Vagina (tissue), 2 donors: ENCODE results near the gene KANK4. TPM values are rescaled to one million over a fixed set of nuclear protein-coding genes. Genes with fewer than 3 reads are reported as not detected.

Experiments
- DNase-seq, 2 donors: peaks; one replicate each; pipeline ENCODE4 v3.0.0-alpha.2; 2017; ENCODE audit errors: extremely low spot score in 2 of 2
- H3K27ac ChIP-seq: fragments of 200-600 bp; sonication (generic); one replicate; pipeline ENCODE4 v1.5.1; 2019
- H3K27me3 ChIP-seq: fragments of 200-600 bp; sonication (generic); one replicate; pipeline ENCODE4 v1.5.1; 2019
- H3K36me3 ChIP-seq, 2 donors: fragments of 200-600 bp; sonication (generic); one replicate each; pipeline ENCODE4 v1.5.1; 2017 to 2019
- H3K4me1 ChIP-seq: fragments of 200-600 bp; sonication (generic); one replicate; pipeline ENCODE4 v1.5.1; 2019
- H3K4me3 ChIP-seq, 2 donors: fragments of 200-600 bp; sonication (generic); 1 replicate in 1 of 2; 2 replicates in 1 of 2; pipeline ENCODE4 v1.5.1; 2016 to 2019
- H3K9me3 ChIP-seq: fragments of 200-600 bp; sonication (generic); one replicate; pipeline ENCODE4 v1.5.1; 2019
- CTCF ChIP-seq, 3 experiments: fragments of 450-650 bp in 2 of 3; fragments of 200-600 bp in 1 of 3; sonication (generic) in 1 of 3; IDR thresholded peaks; one replicate each; pipeline ENCODE4 v1.5.1; 2017 to 2019; ENCODE audit warnings: antibody characterized with exemption in 3 of 3, mild to moderate bottlenecking in 2 of 3, moderate library complexity in 2 of 3
- POLR2A ChIP-seq, 2 donors: fragments of 450-650 bp; IDR thresholded peaks; one replicate each; pipeline ENCODE4 v1.6.1; 2017; ENCODE audit warnings: antibody characterized with exemption in 2 of 2, mild to moderate bottlenecking in 2 of 2, moderate library complexity in 2 of 2
- POLR2AphosphoS5 ChIP-seq, 2 donors: sonication (generic); formaldehyde crosslinking; IDR thresholded peaks; one replicate each; pipeline ENCODE4 v1.9.0; 2017; ENCODE audit warnings: antibody characterized with exemption in 2 of 2, mild to moderate bottlenecking in 2 of 2, low read depth in 1 of 2; ENCODE audit not compliant: insufficient read depth in 1 of 2
- intact Hi-C: fragments of 100-400 bp; cut with DNase I; formaldehyde crosslinking; loops from one replicate; pipeline ENCODE4 v1.15.1; 2023
- total RNA-seq: library from RNA; depleted of rRNA; stranded (reverse); fragments of >200 nt; gene quantifications from one replicate; pipeline ENCODE4 v1.2.3, GENCODE V29; 2016

Gene KANK4
- total RNA-seq, 1 donor from 2014 or later = 1.2 TPM

DNA sequence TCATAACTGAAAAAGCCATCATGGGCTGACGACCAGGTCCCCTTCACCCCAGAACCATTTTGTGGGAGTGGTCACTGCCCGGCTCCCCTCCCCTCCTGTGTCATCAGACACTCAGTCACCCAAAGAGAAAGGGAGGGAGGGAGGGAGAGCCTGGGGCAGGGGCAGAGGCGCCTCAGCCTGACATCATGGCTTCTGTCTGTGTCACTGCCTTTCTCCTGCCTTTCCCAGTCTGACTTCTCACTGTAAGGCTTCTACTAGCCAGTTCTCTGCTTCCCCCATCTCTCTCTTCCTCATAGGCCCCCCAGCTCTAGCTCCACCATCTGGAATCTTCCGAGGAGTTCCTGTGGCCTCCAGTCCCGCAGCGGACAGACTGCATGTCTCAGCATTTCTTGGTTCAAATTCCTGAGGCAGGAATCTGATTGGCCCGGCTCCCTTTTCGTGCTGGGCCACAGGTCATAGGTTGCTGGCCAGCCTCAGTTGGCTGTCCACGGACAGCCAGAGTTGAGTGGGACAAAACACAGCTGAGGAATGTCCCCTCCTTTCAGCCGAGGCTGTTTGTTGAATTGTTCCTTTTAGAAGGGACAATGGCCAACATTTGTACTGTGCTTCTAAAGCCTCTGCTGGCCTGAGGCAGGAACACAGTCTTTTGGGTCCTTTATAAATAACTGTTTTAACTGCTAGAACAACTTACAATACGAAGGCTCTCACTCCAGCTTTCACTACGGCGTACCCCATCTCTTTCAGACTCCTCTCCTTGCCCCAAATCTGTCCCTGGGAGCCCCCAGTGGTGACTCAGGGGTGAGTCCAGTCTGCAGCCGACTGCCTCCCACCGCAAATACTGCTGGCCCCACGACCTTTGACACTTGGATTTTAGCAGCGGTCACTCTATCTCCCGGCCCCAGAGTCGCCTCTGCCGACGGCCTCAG, 18.7 kb upstream of the KANK4 start:
- Histone ChIP-seq H3K27ac (no peak overlapping the region), H3K9me3 (no peaks in the 10 kb centered on the region), H3K4me3 (no peak overlapping the region), H3K27me3 (no peaks in the 10 kb centered on the region), H3K4me1 (peaks cover 19% of the 10 kb centered on the region), H3K36me3 (no peaks in the 10 kb centered on the region)
- DNase-seq = no peak
- intact Hi-C loops = no loop called here
- TF ChIP-seq POLR2AphosphoS5 (IDR thresholded peaks at IDR 0.05; ENCODE audit: insufficient read depth in 1 of 2, low read depth in 1 of 2) = no peak
- TF ChIP-seq POLR2A (IDR thresholded peaks at IDR 0.05) = no peak
- no peak for TF ChIP-seq CTCF (IDR thresholded peaks at IDR 0.05)

DNA sequence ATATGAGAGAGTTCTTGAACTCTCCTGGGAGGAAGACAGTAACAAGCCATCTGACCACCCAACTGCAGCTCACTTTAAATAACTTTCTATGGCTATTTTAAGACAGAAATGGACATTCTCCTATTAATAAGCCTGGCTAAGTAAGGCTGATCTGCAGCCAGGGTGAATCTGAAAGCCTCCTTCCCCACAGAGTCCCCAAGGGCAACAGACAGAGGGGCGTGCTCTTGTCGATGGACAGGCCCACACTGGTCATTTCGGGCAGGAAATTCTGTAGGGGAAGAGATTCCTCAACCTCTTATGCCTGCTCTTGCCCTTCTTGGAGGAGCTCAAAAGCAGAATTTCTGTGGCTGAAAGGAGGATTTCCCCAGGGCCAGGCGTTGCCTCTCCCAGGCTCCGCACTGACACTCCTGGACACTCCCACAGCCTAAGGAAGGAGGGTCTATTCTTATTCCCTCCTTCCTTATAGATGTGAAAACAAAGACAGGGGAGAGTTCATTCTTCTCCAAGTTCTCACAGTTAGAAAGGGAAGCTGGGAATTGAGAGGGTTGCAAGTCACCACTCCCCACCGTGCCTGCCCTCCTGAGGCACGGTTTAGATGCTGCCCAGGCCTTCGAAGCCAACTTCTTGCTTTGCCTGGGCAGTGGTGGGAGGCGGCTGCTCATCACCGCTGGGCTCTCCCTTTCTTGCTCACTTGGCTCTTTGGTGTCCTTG, 17.9 kb upstream of the KANK4 start:
- Histone ChIP-seq H3K9me3 (no peaks in the 10 kb centered on the region), H3K4me1 (peaks cover 19% of the 10 kb centered on the region), H3K36me3 (no peaks in the 10 kb centered on the region), H3K27ac (no peak overlapping the region), H3K4me3 (no peak overlapping the region), H3K27me3 (no peaks in the 10 kb centered on the region)
- intact Hi-C loops = no loop called here
- no peak for TF ChIP-seq POLR2A (IDR thresholded peaks at IDR 0.05)
- no peak for TF ChIP-seq CTCF (IDR thresholded peaks at IDR 0.05)
- TF ChIP-seq POLR2AphosphoS5 (IDR thresholded peaks at IDR 0.05; ENCODE audit: insufficient read depth in 1 of 2, low read depth in 1 of 2) = no peak
- DNase-seq = no peak

GRCh38 chr1:62336638-62336994, 17.4 kb upstream of the KANK4 start:
- no peaks in the 10 kb centered on the region for H3K27me3 ChIP-seq

GRCh38 chr1:62335656-62336055, 16.4 kb upstream of the KANK4 start:
- Histone ChIP-seq H3K9me3 (no peaks in the 10 kb centered on the region), H3K27me3 (no peaks in the 10 kb centered on the region), H3K4me1 (peaks cover 19% of the 10 kb centered on the region), H3K4me3 (no peak overlapping the region), H3K36me3 (no peaks in the 10 kb centered on the region), H3K27ac (no peak overlapping the region)
- intact Hi-C loops = no loop called here
- no peak for TF ChIP-seq POLR2AphosphoS5 (IDR thresholded peaks at IDR 0.05; ENCODE audit: insufficient read depth in 1 of 2, low read depth in 1 of 2)
- no peak for DNase-seq

More at GRCh38 chr1:62336638-62336994, 17.4 kb upstream of the KANK4 start:
- H3K27ac ChIP-seq = no peak overlapping the region
- H3K4me3 ChIP-seq = no peak overlapping the region
- H3K9me3 ChIP-seq = no peaks in the 10 kb centered on the region
- no peak for DNase-seq
- intact Hi-C loops = no loop called here
- H3K4me1 ChIP-seq = peaks cover 19% of the 10 kb centered on the region
- TF ChIP-seq POLR2AphosphoS5 (IDR thresholded peaks at IDR 0.05; ENCODE audit: insufficient read depth in 1 of 2, low read depth in 1 of 2) (no peak), POLR2A (IDR thresholded peaks at IDR 0.05) (no peak), CTCF (IDR thresholded peaks at IDR 0.05) (no peak)
- no peaks in the 10 kb centered on the region for H3K36me3 ChIP-seq

GRCh38 chr1:62334434-62334985, 15.3 kb upstream of the KANK4 start:
- Histone ChIP-seq H3K4me3 (no peak overlapping the region), H3K27me3 (no peaks in the 10 kb centered on the region), H3K27ac (no peak overlapping the region), H3K9me3 (no peaks in the 10 kb centered on the region), H3K4me1 (peaks cover 19% of the 10 kb centered on the region), H3K36me3 (no peaks in the 10 kb centered on the region)
- TF ChIP-seq CTCF (IDR thresholded peaks at IDR 0.05) (no peak), POLR2AphosphoS5 (IDR thresholded peaks at IDR 0.05; ENCODE audit: insufficient read depth in 1 of 2, low read depth in 1 of 2) (no peak), POLR2A (IDR thresholded peaks at IDR 0.05) (no peak)
- intact Hi-C loops = no loop called here
- DNase-seq = no peak
